K562 (cell line): ENCODE data around the gene HSPB1. TPM values are rescaled to one million over a fixed set of nuclear protein-coding genes. Genes with fewer than 3 reads are reported as not detected.

Experiments
- CBX3 ChIP-seq, 2 experiments: IDR thresholded peaks; 1 replicate in 1 of 2; 2 replicates in 1 of 2; pipeline ENCODE4 v1.6.1; 2012; ENCODE audit warnings: inconsistent platforms in 2 of 2, low read length in 2 of 2, borderline replicate concordance in 1 of 2, control low read depth in 1 of 2
- CREM ChIP-seq: IDR thresholded peaks from 2 replicates; pipeline ENCODE4 v1.6.1; 2014; ENCODE audit warnings: antibody characterized with exemption, low read depth
- EP300 ChIP-seq: IDR thresholded peaks from 2 replicates; pipeline ENCODE4 v1.6.1; 2012; ENCODE audit warnings: low read length, improper control_type of control experiment
- FOXM1 ChIP-seq, 2 experiments: fragments of 450-650 bp in 1 of 2; sonication (generic) in 1 of 2; formaldehyde crosslinking in 1 of 2; IDR thresholded peaks; 2 replicates each; pipeline versions ENCODE4 v1.6.1 to v1.9.0; 2017 to 2022; ENCODE audit warnings: low read depth in 2 of 2, mild to moderate bottlenecking in 2 of 2, missing genetic modification reagents in 1 of 2, moderate library complexity in 1 of 2
- GATAD2B ChIP-seq: fragments of 450-650 bp; IDR thresholded peaks from 2 replicates; pipeline ENCODE4 v1.6.1; 2017; ENCODE audit warnings: mild to moderate bottlenecking, borderline replicate concordance
- HDAC6 ChIP-seq: IDR thresholded peaks from 2 replicates; pipeline ENCODE4 v1.6.1; 2012; ENCODE audit warnings: low read depth, mild to moderate bottlenecking, control low read depth, inconsistent platforms, low read length, moderate library complexity
- HSF4 ChIP-seq: fragments of 250-450 bp; sonication (Bioruptor Pico); IDR thresholded peaks from 2 replicates; pipeline ENCODE4 v2.1.2; 2022; ENCODE audit warnings: mild to moderate bottlenecking, moderate library complexity, borderline replicate concordance
- KAT7 ChIP-seq: sonication (generic); formaldehyde crosslinking; IDR thresholded peaks from 2 replicates; pipeline ENCODE4 v1.8.0; 2022; ENCODE audit warnings: missing genetic modification reagents, mild to moderate bottlenecking, borderline replicate concordance
- KDM5B ChIP-seq: fragments of 200-600 bp; sonication (generic); IDR thresholded peaks from 2 replicates; pipeline ENCODE4 v1.6.1; 2012; ENCODE audit warnings: low read depth, mild to moderate bottlenecking, moderate library complexity, low read length, control low read depth, inconsistent platforms; ENCODE audit not compliant: insufficient replicate concordance
- KLF1 ChIP-seq: fragments of 450-650 bp; IDR thresholded peaks from 2 replicates; pipeline ENCODE4 v1.6.1; 2016; ENCODE audit warnings: missing genetic modification characterization, missing compliant biosample characterization
- MTA2 ChIP-seq: fragments of 450-650 bp; IDR thresholded peaks from 2 replicates; pipeline ENCODE4 v1.6.1; 2016; ENCODE audit warnings: low read depth
- NRF1 ChIP-seq, 2 experiments: fragments of 450-650 bp; IDR thresholded peaks in 1 of 2; conservative IDR thresholded peaks in 1 of 2; 2 replicates each; pipeline ENCODE4 v1.6.1; 2014; ENCODE audit warnings: mild to moderate bottlenecking in 2 of 2
- RBM14 ChIP-seq: fragments of 200-400 bp; formaldehyde crosslinking; IDR thresholded peaks from 2 replicates; pipeline ENCODE4 v1.6.1; 2018; ENCODE audit warnings: low read depth, mild to moderate bottlenecking, low read length, moderate library complexity, borderline replicate concordance; ENCODE audit not compliant: insufficient read depth
- TEAD2 ChIP-seq: fragments of 450-650 bp; IDR thresholded peaks from 2 replicates; pipeline ENCODE4 v1.6.1; 2016; ENCODE audit warnings: missing genetic modification characterization, control low read depth, missing compliant biosample characterization
- polyA plus RNA-seq, 8 experiments: library from polyadenylated mRNA; depleted of rRNA in 4 of 8; stranded (reverse) in 5 of 8; unstranded in 3 of 8; fragments of >200 nt; fragmentation: Nextera tagmentation in 2 of 8; fragmentation: Illumina TruSeq in 1 of 8; extraction: Ambion mirVana in 2 of 8; extraction: Trizol in 1 of 8; gene quantifications; 2 replicates each; pipeline versions ENCODE4 v1.2.1 to v1.2.3, GENCODE V29; 2011 to 2014; ENCODE audit warnings: inconsistent platforms in 1 of 8, missing spikeins in 1 of 8
- total RNA-seq, 7 experiments: library from RNA; depleted of rRNA in 6 of 7; stranded (reverse); fragments of >200 nt in 6 of 7; fragmentation: Illumina TruSeq in 2 of 7; extraction: Trizol in 2 of 7; gene quantifications; 2 replicates each; pipeline versions ENCODE4 v1.2.1 to v1.2.3, GENCODE V29; 2011 to 2021; ENCODE audit warnings: low replicate concordance in 1 of 7
- TF ChIP-seq, protein P1 (sequence below): IDR thresholded peaks from 2 replicates; pipeline ENCODE4 v1.6.1; 2011; ENCODE audit not compliant: insufficient read length; ENCODE audit errors: extremely low read depth
- TF ChIP-seq, protein P2 (sequence below): fragments of 450-650 bp; IDR thresholded peaks from 2 replicates; pipeline ENCODE4 v1.6.1; 2018; ENCODE audit not compliant: partially characterized antibody
- TF ChIP-seq, protein P3 (sequence below): fragments of 250-450 bp; sonication (Bioruptor Pico); IDR thresholded peaks from 2 replicates; pipeline ENCODE4 v1.8.0; 2021; ENCODE audit warnings: mild to moderate bottlenecking, moderate library complexity
- TF ChIP-seq, protein P4 (sequence below): fragments of 250-450 bp; sonication (Bioruptor Pico); IDR thresholded peaks from 2 replicates; pipeline ENCODE4 v1.4.0; 2020; ENCODE audit warnings: mild to moderate bottlenecking, moderate library complexity

The HSPB1 gene
- total and polyA plus RNA-seq, 9 of the 15 experiments (the other 6 are each of a cell fraction or from before 2014, with no cell fraction given) = 27.1 to 522 (median 138) TPM

DNA sequence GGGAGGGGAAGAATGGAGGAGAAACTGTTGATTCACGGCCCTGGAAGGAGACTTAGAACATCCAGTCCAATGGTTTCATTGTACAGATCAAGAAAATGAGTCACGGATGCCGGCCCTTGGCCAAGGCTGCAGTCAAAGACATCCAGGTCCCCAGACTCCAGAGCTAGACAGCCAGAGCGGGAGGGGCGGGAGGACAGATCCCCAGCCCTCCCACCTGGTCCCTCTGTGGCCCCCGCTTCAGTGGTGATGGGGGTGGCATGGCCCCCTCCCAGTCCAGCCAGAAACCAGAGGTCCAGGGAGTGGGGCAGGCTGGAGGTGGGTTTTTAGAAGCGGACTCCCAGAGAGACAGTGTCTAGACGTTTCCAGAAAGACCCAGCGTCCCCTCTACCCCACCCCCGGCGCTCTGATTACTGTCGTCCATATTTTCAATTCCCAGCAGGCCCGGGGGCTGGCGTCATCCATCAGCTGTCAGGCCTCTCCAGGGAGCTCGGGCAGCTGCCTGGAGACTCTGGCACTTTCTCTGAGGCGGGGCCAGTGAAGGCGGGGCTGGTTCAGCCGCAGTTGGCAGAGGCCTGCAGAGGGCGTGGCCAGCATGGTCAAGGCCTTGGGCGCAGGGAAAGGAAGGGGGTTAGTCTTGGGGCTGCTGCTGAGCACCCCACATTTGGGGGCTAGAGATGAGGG lies 8.0 kb upstream of the HSPB1 start (continued):
- TF ChIP-seq MTA2 = no peak
- no peak for TF ChIP-seq TEAD2
- no peak for TF ChIP-seq HDAC6
- TF ChIP-seq, protein P1, sequence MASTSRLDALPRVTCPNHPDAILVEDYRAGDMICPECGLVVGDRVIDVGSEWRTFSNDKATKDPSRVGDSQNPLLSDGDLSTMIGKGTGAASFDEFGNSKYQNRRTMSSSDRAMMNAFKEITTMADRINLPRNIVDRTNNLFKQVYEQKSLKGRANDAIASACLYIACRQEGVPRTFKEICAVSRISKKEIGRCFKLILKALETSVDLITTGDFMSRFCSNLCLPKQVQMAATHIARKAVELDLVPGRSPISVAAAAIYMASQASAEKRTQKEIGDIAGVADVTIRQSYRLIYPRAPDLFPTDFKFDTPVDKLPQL = no peak
- TF ChIP-seq, protein P2, sequence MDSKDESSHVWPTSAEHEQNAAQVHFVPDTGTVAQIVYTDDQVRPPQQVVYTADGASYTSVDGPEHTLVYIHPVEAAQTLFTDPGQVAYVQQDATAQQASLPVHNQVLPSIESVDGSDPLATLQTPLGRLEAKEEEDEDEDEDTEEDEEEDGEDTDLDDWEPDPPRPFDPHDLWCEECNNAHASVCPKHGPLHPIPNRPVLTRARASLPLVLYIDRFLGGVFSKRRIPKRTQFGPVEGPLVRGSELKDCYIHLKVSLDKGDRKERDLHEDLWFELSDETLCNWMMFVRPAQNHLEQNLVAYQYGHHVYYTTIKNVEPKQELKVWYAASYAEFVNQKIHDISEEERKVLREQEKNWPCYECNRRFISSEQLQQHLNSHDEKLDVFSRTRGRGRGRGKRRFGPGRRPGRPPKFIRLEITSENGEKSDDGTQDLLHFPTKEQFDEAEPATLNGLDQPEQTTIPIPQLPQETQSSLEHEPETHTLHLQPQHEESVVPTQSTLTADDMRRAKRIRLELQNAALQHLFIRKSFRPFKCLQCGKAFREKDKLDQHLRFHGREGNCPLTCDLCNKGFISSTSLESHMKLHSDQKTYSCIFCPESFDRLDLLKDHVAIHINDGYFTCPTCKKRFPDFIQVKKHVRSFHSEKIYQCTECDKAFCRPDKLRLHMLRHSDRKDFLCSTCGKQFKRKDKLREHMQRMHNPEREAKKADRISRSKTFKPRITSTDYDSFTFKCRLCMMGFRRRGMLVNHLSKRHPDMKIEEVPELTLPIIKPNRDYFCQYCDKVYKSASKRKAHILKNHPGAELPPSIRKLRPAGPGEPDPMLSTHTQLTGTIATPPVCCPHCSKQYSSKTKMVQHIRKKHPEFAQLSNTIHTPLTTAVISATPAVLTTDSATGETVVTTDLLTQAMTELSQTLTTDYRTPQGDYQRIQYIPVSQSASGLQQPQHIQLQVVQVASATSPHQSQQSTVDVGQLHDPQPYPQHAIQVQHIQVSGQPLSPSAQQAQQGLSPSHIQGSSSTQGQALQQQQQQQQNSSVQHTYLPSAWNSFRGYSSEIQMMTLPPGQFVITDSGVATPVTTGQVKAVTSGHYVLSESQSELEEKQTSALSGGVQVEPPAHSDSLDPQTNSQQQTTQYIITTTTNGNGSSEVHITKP = peak; percentile 9
- TF ChIP-seq, protein P3, sequence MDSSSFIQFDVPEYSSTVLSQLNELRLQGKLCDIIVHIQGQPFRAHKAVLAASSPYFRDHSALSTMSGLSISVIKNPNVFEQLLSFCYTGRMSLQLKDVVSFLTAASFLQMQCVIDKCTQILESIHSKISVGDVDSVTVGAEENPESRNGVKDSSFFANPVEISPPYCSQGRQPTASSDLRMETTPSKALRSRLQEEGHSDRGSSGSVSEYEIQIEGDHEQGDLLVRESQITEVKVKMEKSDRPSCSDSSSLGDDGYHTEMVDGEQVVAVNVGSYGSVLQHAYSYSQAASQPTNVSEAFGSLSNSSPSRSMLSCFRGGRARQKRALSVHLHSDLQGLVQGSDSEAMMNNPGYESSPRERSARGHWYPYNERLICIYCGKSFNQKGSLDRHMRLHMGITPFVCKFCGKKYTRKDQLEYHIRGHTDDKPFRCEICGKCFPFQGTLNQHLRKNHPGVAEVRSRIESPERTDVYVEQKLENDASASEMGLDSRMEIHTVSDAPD (CRISPR knock-in tag) = no peak
- no peak for TF ChIP-seq FOXM1 (IDR thresholded peaks at IDR 0.05; ENCODE audit: low read depth)
- TF ChIP-seq FOXM1 (CRISPR knock-in tag; IDR thresholded peaks at IDR 0.05; ENCODE audit: low read depth) = no peak
- TF ChIP-seq KAT7 (CRISPR knock-in tag) = no peak
- TF ChIP-seq CREM = peak; percentile 54; the same call in 1 of the 2 replicates
- TF ChIP-seq EP300 = peak; percentile 55; the same call in 1 of the 2 replicates
- no peak for TF ChIP-seq RBM14
- no peak for TF ChIP-seq CBX3 (IDR thresholded peaks at IDR 0.05; ENCODE audit: borderline replicate concordance in 1 of 2, low read length in 2 of 2)
- peak; percentile 56 to 65; a peak in 3 of 4 replicates for TF ChIP-seq NRF1 (conservative IDR thresholded peaks at IDR 0.05 in 1 of 2, IDR thresholded peaks at IDR 0.05 in 1 of 2)
- peak; percentile 27; the same call in 1 of the 2 replicates for TF ChIP-seq KLF1 (tag)
- TF ChIP-seq, protein P4, sequence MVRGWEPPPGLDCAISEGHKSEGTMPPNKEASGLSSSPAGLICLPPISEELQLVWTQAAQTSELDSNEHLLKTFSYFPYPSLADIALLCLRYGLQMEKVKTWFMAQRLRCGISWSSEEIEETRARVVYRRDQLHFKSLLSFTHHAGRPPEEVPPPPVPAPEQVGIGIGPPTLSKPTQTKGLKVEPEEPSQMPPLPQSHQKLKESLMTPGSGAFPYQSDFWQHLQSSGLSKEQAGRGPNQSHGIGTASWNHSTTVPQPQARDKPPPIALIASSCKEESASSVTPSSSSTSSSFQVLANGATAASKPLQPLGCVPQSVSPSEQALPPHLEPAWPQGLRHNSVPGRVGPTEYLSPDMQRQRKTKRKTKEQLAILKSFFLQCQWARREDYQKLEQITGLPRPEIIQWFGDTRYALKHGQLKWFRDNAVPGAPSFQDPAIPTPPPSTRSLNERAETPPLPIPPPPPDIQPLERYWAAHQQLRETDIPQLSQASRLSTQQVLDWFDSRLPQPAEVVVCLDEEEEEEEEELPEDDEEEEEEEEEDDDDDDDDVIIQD (CRISPR knock-in tag) = no peak
- TF ChIP-seq GATAD2B = no peak
- TF ChIP-seq HSF4 (CRISPR knock-in tag) = no peak
- no peak for TF ChIP-seq KDM5B
